Uterus (tissue), 4 donors: ENCODE results near the gene SDHAF1. TPM values are rescaled to one million over a fixed set of nuclear protein-coding genes. Genes with fewer than 3 reads are reported as not detected.

ENCODE experiments used
- DNase-seq, 2 donors: peaks; one replicate each; pipeline ENCODE4 v3.0.0-alpha.2; 2019 to 2020
- H3K27ac ChIP-seq, 2 donors: fragments of 200-600 bp; sonication (generic); 1 replicate in 1 of 2; 2 replicates in 1 of 2; pipeline ENCODE4 v1.5.1; 2016 to 2018
- H3K27me3 ChIP-seq, 2 donors: fragments of 200-600 bp; sonication (generic); one replicate each; pipeline ENCODE4 v1.5.1; 2018 to 2019; ENCODE audit warnings: control low read depth in 1 of 2
- H3K36me3 ChIP-seq, 2 donors: fragments of 200-600 bp; sonication (generic); one replicate each; pipeline ENCODE4 v1.5.1; 2019; ENCODE audit warnings: control low read depth in 1 of 2
- H3K4me1 ChIP-seq, 2 donors: fragments of 200-600 bp; sonication (generic); one replicate each; pipeline ENCODE4 v1.5.1; 2018 to 2019; ENCODE audit warnings: control low read depth in 1 of 2
- H3K4me3 ChIP-seq, 2 donors: fragments of 200-600 bp; sonication (generic); 1 replicate in 1 of 2; 2 replicates in 1 of 2; pipeline ENCODE4 v1.5.1; 2018 to 2019; ENCODE audit warnings: mild to moderate bottlenecking in 1 of 2
- H3K9me3 ChIP-seq, 2 donors: fragments of 200-600 bp; sonication (generic); one replicate each; pipeline ENCODE4 v1.5.1; 2019; ENCODE audit warnings: control low read depth in 1 of 2
- CTCF ChIP-seq, 4 experiments: fragments of 200-600 bp in 2 of 4; fragments of 450-650 bp in 2 of 4; sonication (generic) in 2 of 4; IDR thresholded peaks; one replicate each; pipeline ENCODE4 v1.5.1; 2016 to 2019; ENCODE audit warnings: antibody characterized with exemption in 4 of 4, mild to moderate bottlenecking in 2 of 4, moderate library complexity in 1 of 4
- POLR2A ChIP-seq, 2 donors: fragments of 450-650 bp; IDR thresholded peaks; one replicate each; pipeline ENCODE4 v1.6.1; 2016; ENCODE audit warnings: antibody characterized with exemption in 2 of 2, mild to moderate bottlenecking in 1 of 2, moderate library complexity in 1 of 2
- intact Hi-C: fragments of 100-400 bp; cut with DNase I; formaldehyde crosslinking; loops from one replicate; pipeline ENCODE4 v1.15.1; 2023; ENCODE audit warnings: low total_unique reads
- total RNA-seq, 4 donors: library from RNA; depleted of rRNA in 3 of 4; stranded (reverse); fragments of >200 nt in 3 of 4; gene quantifications; one replicate each; pipeline versions ENCODE4 v1.1.0 to v1.2.4, GENCODE V29; 2014 to 2023
- donor health status: DM: yes; HTN: yes; CAD: no.

SDHAF1 gene
- total RNA-seq, 4 donors from 2014 or later: 23.8 to 80.0 (median 43.1) TPM

DNA sequence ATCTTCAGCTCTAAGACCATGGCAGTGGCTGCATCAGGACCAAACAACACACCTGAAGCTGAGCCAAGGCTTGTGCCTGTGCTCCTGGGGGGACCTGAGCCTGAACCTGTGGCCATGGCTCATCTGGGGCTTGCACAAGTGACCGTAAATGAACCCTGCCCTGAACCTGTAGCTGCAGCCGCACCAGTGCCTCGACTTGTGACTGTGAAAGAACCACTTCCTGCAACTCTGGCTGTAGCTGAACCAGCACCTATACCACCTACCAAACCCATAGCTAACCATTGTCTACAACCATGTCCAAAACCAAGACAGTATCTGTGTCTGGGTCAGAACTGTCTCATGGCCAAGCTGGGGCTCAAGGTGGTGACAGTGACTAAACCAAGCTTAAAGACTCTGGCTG, 28.2 kb upstream of the SDHAF1 start:
- H3K4me3 ChIP-seq: no peak overlapping the region
- H3K9me3 ChIP-seq: no peaks in the 10 kb centered on the region
- intact Hi-C loops: no loop called here
- no peak for TF ChIP-seq CTCF (IDR thresholded peaks at IDR 0.05)
- no peaks in the 10 kb centered on the region for H3K4me1 ChIP-seq
- H3K27me3 ChIP-seq: peaks cover 0 to 3% of the 10 kb centered on the region in 2 donors
- no peaks in the 10 kb centered on the region for H3K36me3 ChIP-seq
- H3K27ac ChIP-seq: no peak overlapping the region
- DNase-seq: no peak

- Histone ChIP-seq H3K27ac (no peak overlapping the region), H3K9me3 (no peaks in the 10 kb centered on the region), H3K27me3 (no peaks in the 10 kb centered on the region), H3K4me1 (no peaks in the 10 kb centered on the region), H3K36me3 (no peaks in the 10 kb centered on the region), H3K4me3 (no peak overlapping the region)
- TF ChIP-seq CTCF (IDR thresholded peaks at IDR 0.05) (no peak), POLR2A (IDR thresholded peaks at IDR 0.05) (no peak)
- intact Hi-C loops: no loop called here
- no peak for DNase-seq
Measured at GRCh38 chr19:35973487-35973886, 21.5 kb upstream of the SDHAF1 start.

DNA sequence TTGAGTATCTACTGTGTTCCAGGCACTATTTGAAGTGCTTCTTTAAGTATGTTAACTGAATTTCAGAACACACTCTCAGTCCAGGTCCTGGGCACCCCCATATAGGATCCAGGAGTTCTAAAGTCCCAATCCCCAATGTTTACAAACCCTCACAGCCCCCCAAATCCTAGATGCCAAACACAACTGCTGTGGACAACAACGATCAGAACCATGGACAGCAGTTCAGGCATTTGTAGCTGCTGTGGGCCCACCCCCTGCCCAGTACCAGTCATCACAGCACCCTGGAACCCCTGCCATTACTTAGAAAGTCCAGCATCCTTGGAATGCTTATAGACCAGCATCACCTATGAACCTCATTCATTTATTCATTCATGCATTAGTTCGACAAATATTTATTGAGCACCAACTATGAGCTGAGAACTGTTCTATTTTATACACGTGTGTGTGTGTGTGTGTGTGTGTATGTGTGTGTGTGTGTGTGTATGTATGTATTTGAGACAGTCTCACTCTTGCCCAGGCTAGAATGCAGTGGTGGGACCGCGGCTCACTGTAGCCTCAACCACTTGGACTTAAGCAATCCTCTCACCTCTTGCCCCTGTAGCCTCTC, 19.3 kb upstream of the SDHAF1 start:
- H3K4me3 ChIP-seq: no peak overlapping the region
- no peak for DNase-seq
- H3K9me3 ChIP-seq: no peaks in the 10 kb centered on the region
- H3K27me3 ChIP-seq: no peaks in the 10 kb centered on the region
- H3K27ac ChIP-seq: no peak overlapping the region
- no peaks in the 10 kb centered on the region for H3K36me3 ChIP-seq
- TF ChIP-seq CTCF (IDR thresholded peaks at IDR 0.05) (no peak), POLR2A (IDR thresholded peaks at IDR 0.05) (no peak)
- H3K4me1 ChIP-seq: no peaks in the 10 kb centered on the region
- intact Hi-C loops: no loop called here

GRCh38 chr19:35977446-35978222, 17.4 kb upstream of the SDHAF1 start:
- intact Hi-C loops: no loop called here
- Histone ChIP-seq H3K9me3 (no peaks in the 10 kb centered on the region), H3K4me3 (no peak overlapping the region), H3K4me1 (no peaks in the 10 kb centered on the region), H3K27ac (no peak overlapping the region), H3K27me3 (no peaks in the 10 kb centered on the region), H3K36me3 (no peaks in the 10 kb centered on the region)
- TF ChIP-seq CTCF (IDR thresholded peaks at IDR 0.05): no peak
- no peak for TF ChIP-seq POLR2A (IDR thresholded peaks at IDR 0.05)
- DNase-seq: no peak

GRCh38 chr19:35978271-35978670, 16.7 kb upstream of the SDHAF1 start:
- H3K9me3 ChIP-seq: no peaks in the 10 kb centered on the region
- no peak overlapping the region for H3K27ac ChIP-seq
- intact Hi-C loops: no loop called here
- TF ChIP-seq POLR2A (IDR thresholded peaks at IDR 0.05) (no peak), CTCF (IDR thresholded peaks at IDR 0.05) (no peak)
- no peaks in the 10 kb centered on the region for H3K27me3 ChIP-seq
- no peak overlapping the region for H3K4me3 ChIP-seq
- no peaks in the 10 kb centered on the region for H3K4me1 ChIP-seq
- DNase-seq: no peak
- H3K36me3 ChIP-seq: no peaks in the 10 kb centered on the region
